ENCODE measurements around the gene ZNF576. TPM values are rescaled to one million over a fixed set of nuclear protein-coding genes. Genes with fewer than 3 reads are reported as not detected.
A peak's percentile ranks its signal among the peaks of the same experiment; 100 is the strongest.
"Not testable (repeated sequence)": the region's sequence is repeated elsewhere in the genome, so short reads cannot be mapped to it uniquely, and the experiment has no call there.

The ZNF576 gene
- total RNA-seq, 1 experiment from 2014 or later: 6.2 TPM

GRCh38 chr19:43628646-43629326, 32.4 kb downstream of the ZNF576 start:
- peak; percentile 51 for DNase-seq
- H3K79me2 ChIP-seq (ENCODE audit: low read length): no peaks in the 10 kb centered on the region

GRCh38 chr19:43631491-43631890, 35.1 kb downstream of the ZNF576 start:
- H3K4me1 ChIP-seq (ENCODE audit: low read length): no peaks in the 10 kb centered on the region

More at GRCh38 chr19:43628646-43629326, 32.4 kb downstream of the ZNF576 start:
- Histone ChIP-seq H3K9me2 (replicated peaks; ENCODE audit: insufficient read depth, low read length) (no peaks in the 10 kb centered on the region), H3K4me2 (ENCODE audit: low read depth, low read length, poor library complexity, severe bottlenecking) (no peak overlapping the region), H4K20me1 (ENCODE audit: insufficient read depth, low read depth, low read length) (0 out of 2 replicates have a peak, but pooled peaks cover 3% of the 10 kb centered on the region), H3K9me3 (ENCODE audit: low read length) (no peaks in the 10 kb centered on the region), H3K27ac (ENCODE audit: low read length) (no peak overlapping the region), H3K4me3 (ENCODE audit: low read length) (no peak overlapping the region), H3K27me3 (ENCODE audit: low read length) (no peaks in the 10 kb centered on the region), H3K36me3 (ENCODE audit: insufficient read depth, low read length) (no peaks in the 10 kb centered on the region), H2AFZ (ENCODE audit: low read length) (no peak overlapping the region), H3K4me1 (ENCODE audit: low read length) (peaks cover 6% of the 10 kb centered on the region), H3K9ac (ENCODE audit: low read length) (no peak overlapping the region)

GRCh38 chr19:43633520-43633919, 37.1 kb downstream of the ZNF576 start:
- no peaks in the 10 kb centered on the region for H3K36me3 ChIP-seq (ENCODE audit: insufficient read depth, low read length)
- no peaks in the 10 kb centered on the region for H3K4me1 ChIP-seq (ENCODE audit: low read length)
- H3K9me2 ChIP-seq (replicated peaks; ENCODE audit: insufficient read depth, low read length): no peaks in the 10 kb centered on the region
- no peak overlapping the region for H3K4me2 ChIP-seq (ENCODE audit: low read depth, low read length, poor library complexity, severe bottlenecking)
- H3K9ac ChIP-seq (ENCODE audit: low read length): no peak overlapping the region
- H3K27me3 ChIP-seq (ENCODE audit: low read length): no peaks in the 10 kb centered on the region
- H2AFZ ChIP-seq (ENCODE audit: low read length): no peak overlapping the region
- no peak overlapping the region for H3K27ac ChIP-seq (ENCODE audit: low read length)
- no peak for DNase-seq
- H3K79me2 ChIP-seq (ENCODE audit: low read length): no peaks in the 10 kb centered on the region
- H4K20me1 ChIP-seq (ENCODE audit: insufficient read depth, low read depth, low read length): no peaks in the 10 kb centered on the region
- H3K9me3 ChIP-seq (ENCODE audit: low read length): no peaks in the 10 kb centered on the region
- H3K4me3 ChIP-seq (ENCODE audit: low read length): no peak overlapping the region

More at GRCh38 chr19:43631491-43631890, 35.1 kb downstream of the ZNF576 start:
- Histone ChIP-seq H3K36me3 (ENCODE audit: insufficient read depth, low read length) (no peaks in the 10 kb centered on the region), H3K4me2 (ENCODE audit: low read depth, low read length, poor library complexity, severe bottlenecking) (no peak overlapping the region), H3K4me3 (ENCODE audit: low read length) (no peak overlapping the region), H3K27ac (ENCODE audit: low read length) (no peak overlapping the region), H3K27me3 (ENCODE audit: low read length) (no peaks in the 10 kb centered on the region), H2AFZ (ENCODE audit: low read length) (no peak overlapping the region), H3K9me3 (ENCODE audit: low read length) (no peaks in the 10 kb centered on the region), H3K9me2 (replicated peaks; ENCODE audit: insufficient read depth, low read length) (no peaks in the 10 kb centered on the region), H3K9ac (ENCODE audit: low read length) (no peak overlapping the region), H3K79me2 (ENCODE audit: low read length) (no peaks in the 10 kb centered on the region), H4K20me1 (ENCODE audit: insufficient read depth, low read depth, low read length) (no peaks in the 10 kb centered on the region)
- no peak for DNase-seq

- Histone ChIP-seq H3K79me2 (ENCODE audit: low read length) (no peaks in the 10 kb centered on the region), H3K9me3 (ENCODE audit: low read length) (no peaks in the 10 kb centered on the region), H3K27ac (ENCODE audit: low read length) (no peak overlapping the region), H3K4me2 (ENCODE audit: low read depth, low read length, poor library complexity, severe bottlenecking) (no peak overlapping the region), H3K4me3 (ENCODE audit: low read length) (no peak overlapping the region), H3K4me1 (ENCODE audit: low read length) (no peaks in the 10 kb centered on the region), H3K9me2 (replicated peaks; ENCODE audit: insufficient read depth, low read length) (no peaks in the 10 kb centered on the region), H2AFZ (ENCODE audit: low read length) (no peak overlapping the region), H3K27me3 (ENCODE audit: low read length) (no peaks in the 10 kb centered on the region), H3K36me3 (ENCODE audit: insufficient read depth, low read length) (no peaks in the 10 kb centered on the region), H3K9ac (ENCODE audit: low read length) (no peak overlapping the region), H4K20me1 (ENCODE audit: insufficient read depth, low read depth, low read length) (no peaks in the 10 kb centered on the region)
- DNase-seq: no peak
Measured at GRCh38 chr19:43634068-43634467, 37.7 kb downstream of the ZNF576 start.

GRCh38 chr19:43634506-43634871, 38.1 kb downstream of the ZNF576 start:
- H3K9me3 ChIP-seq (ENCODE audit: low read length): no peaks in the 10 kb centered on the region
- H3K36me3 ChIP-seq (ENCODE audit: insufficient read depth, low read length): no peaks in the 10 kb centered on the region
- H3K27me3 ChIP-seq (ENCODE audit: low read length): no peaks in the 10 kb centered on the region
- H3K4me1 ChIP-seq (ENCODE audit: low read length): no peaks in the 10 kb centered on the region
- no peak for DNase-seq
- no peak overlapping the region for H3K4me3 ChIP-seq (ENCODE audit: low read length)
- no peaks in the 10 kb centered on the region for H3K79me2 ChIP-seq (ENCODE audit: low read length)
- no peak overlapping the region for H3K27ac ChIP-seq (ENCODE audit: low read length)
- no peak overlapping the region for H3K4me2 ChIP-seq (ENCODE audit: low read depth, low read length, poor library complexity, severe bottlenecking)
- no peak overlapping the region for H2AFZ ChIP-seq (ENCODE audit: low read length)
- no peaks in the 10 kb centered on the region for H4K20me1 ChIP-seq (ENCODE audit: insufficient read depth, low read depth, low read length)
- no peaks in the 10 kb centered on the region for H3K9me2 ChIP-seq (replicated peaks; ENCODE audit: insufficient read depth, low read length)
- H3K9ac ChIP-seq (ENCODE audit: low read length): no peak overlapping the region

GRCh38 chr19:43634872-43635560, 38.6 kb downstream of the ZNF576 start:
- H3K4me2 ChIP-seq (ENCODE audit: low read depth, low read length, poor library complexity, severe bottlenecking): no peak overlapping the region
- H3K9me3 ChIP-seq (ENCODE audit: low read length): no peaks in the 10 kb centered on the region
- H3K4me1 ChIP-seq (ENCODE audit: low read length): no peaks in the 10 kb centered on the region
- H3K36me3 ChIP-seq (ENCODE audit: insufficient read depth, low read length): no peaks in the 10 kb centered on the region
- H3K4me3 ChIP-seq (ENCODE audit: low read length): no peak overlapping the region
- no peak overlapping the region for H2AFZ ChIP-seq (ENCODE audit: low read length)
- no peak overlapping the region for H3K27ac ChIP-seq (ENCODE audit: low read length)
- no peak for DNase-seq
- no peak overlapping the region for H3K9ac ChIP-seq (ENCODE audit: low read length)
- H3K79me2 ChIP-seq (ENCODE audit: low read length): no peaks in the 10 kb centered on the region
- no peaks in the 10 kb centered on the region for H3K27me3 ChIP-seq (ENCODE audit: low read length)
- H3K9me2 ChIP-seq (replicated peaks; ENCODE audit: insufficient read depth, low read length): no peaks in the 10 kb centered on the region
- H4K20me1 ChIP-seq (ENCODE audit: insufficient read depth, low read depth, low read length): no peaks in the 10 kb centered on the region

- not testable (repeated sequence) for H3K4me2 ChIP-seq (ENCODE audit: low read depth, low read length, poor library complexity, severe bottlenecking); H3K9me3 ChIP-seq (ENCODE audit: low read length); H3K4me3 ChIP-seq (ENCODE audit: low read length); H3K27ac ChIP-seq (ENCODE audit: low read length); H3K79me2 ChIP-seq (ENCODE audit: low read length); H3K4me1 ChIP-seq (ENCODE audit: low read length); H2AFZ ChIP-seq (ENCODE audit: low read length); H4K20me1 ChIP-seq (ENCODE audit: insufficient read depth, low read depth, low read length); H3K9me2 ChIP-seq (replicated peaks; ENCODE audit: insufficient read depth, low read length); H3K9ac ChIP-seq (ENCODE audit: low read length); H3K27me3 ChIP-seq (ENCODE audit: low read length); H3K36me3 ChIP-seq (ENCODE audit: insufficient read depth, low read length); DNase-seq
Measured at GRCh38 chr19:43635561-43635940, 39.2 kb downstream of the ZNF576 start.

GRCh38 chr19:43636121-43636683, 39.8 kb downstream of the ZNF576 start:
- no peaks in the 10 kb centered on the region for H3K36me3 ChIP-seq (ENCODE audit: insufficient read depth, low read length)
- H3K9ac ChIP-seq (ENCODE audit: low read length): no peak overlapping the region
- no peaks in the 10 kb centered on the region for H3K9me2 ChIP-seq (replicated peaks; ENCODE audit: insufficient read depth, low read length)
- no peaks in the 10 kb centered on the region for H4K20me1 ChIP-seq (ENCODE audit: insufficient read depth, low read depth, low read length)
- no peak overlapping the region for H3K4me3 ChIP-seq (ENCODE audit: low read length)
- no peak overlapping the region for H3K27ac ChIP-seq (ENCODE audit: low read length)
- no peak overlapping the region for H3K4me2 ChIP-seq (ENCODE audit: low read depth, low read length, poor library complexity, severe bottlenecking)
- no peaks in the 10 kb centered on the region for H3K79me2 ChIP-seq (ENCODE audit: low read length)
- no peak for DNase-seq
- no peaks in the 10 kb centered on the region for H3K9me3 ChIP-seq (ENCODE audit: low read length)
- H3K4me1 ChIP-seq (ENCODE audit: low read length): no peaks in the 10 kb centered on the region
- no peak overlapping the region for H2AFZ ChIP-seq (ENCODE audit: low read length)
- H3K27me3 ChIP-seq (ENCODE audit: low read length): no peaks in the 10 kb centered on the region
